Heart right ventricle (tissue), 16 donors: ENCODE results near the gene NKD1. TPM values are rescaled to one million over a fixed set of nuclear protein-coding genes. Genes with fewer than 3 reads are reported as not detected.

Experiments
- ATAC-seq, 8 donors: fragments of 200-7000 bp; cut with Tn5 transposase; one replicate each; pipeline ENCODE4 v1.9.1; 2020; ENCODE audit warnings: mild to moderate bottlenecking in 8 of 8, moderate library complexity in 8 of 8, moderate number of reproducible peaks in 1 of 8
- DNase-seq, 2 donors: peaks; one replicate each; pipeline ENCODE4 v3.0.0-alpha.2; 2020
- H3K27ac ChIP-seq, 10 donors: fragments of 200-600 bp; sonication (generic) in 2 of 10; one replicate each; pipeline versions ENCODE4 v1.5.0 to v1.8.0; 2020 to 2022; ENCODE audit warnings: mild to moderate bottlenecking in 3 of 10
- H3K27me3 ChIP-seq, 7 donors: fragments of 200-600 bp; one replicate each; pipeline ENCODE4 v1.8.0; 2021 to 2022; ENCODE audit warnings: mild to moderate bottlenecking in 2 of 7
- H3K36me3 ChIP-seq, 9 donors: fragments of 200-600 bp; sonication (generic) in 1 of 9; one replicate each; pipeline versions ENCODE4 v1.5.0 to v1.8.0; 2020 to 2022; ENCODE audit warnings: mild to moderate bottlenecking in 2 of 9
- H3K4me1 ChIP-seq, 9 donors: fragments of 200-600 bp; sonication (generic) in 1 of 9; one replicate each; pipeline versions ENCODE4 v1.5.0 to v1.8.0; 2020 to 2022; ENCODE audit warnings: mild to moderate bottlenecking in 4 of 9
- H3K4me3 ChIP-seq, 10 donors: fragments of 200-600 bp; sonication (generic) in 2 of 10; one replicate each; pipeline versions ENCODE4 v1.5.0 to v1.8.0; 2020 to 2022; ENCODE audit warnings: mild to moderate bottlenecking in 7 of 10, moderate library complexity in 2 of 10
- H3K9me3 ChIP-seq, 11 donors: fragments of 200-600 bp in 10 of 11; sonication (generic) in 2 of 11; one replicate each; pipeline versions ENCODE4 v1.5.0 to v1.8.0; 2013 to 2022; ENCODE audit warnings: mild to moderate bottlenecking in 2 of 11, control low read depth in 1 of 11, moderate library complexity in 1 of 11
- WGBS, 2 donors: extraction: QIAGEN DNeasy Blood & Tissue Kit; methylation state at CpG; one replicate each; pipeline ENCODE4 v1.1.7; 2013; ENCODE audit warnings: inconsistent platforms in 1 of 2; 5-methylcytosine and 5-hydroxymethylcytosine counted together
- intact Hi-C, 10 donors: fragments of 100-400 bp; cut with DNase I; formaldehyde crosslinking; loops; one replicate each; pipeline versions ENCODE4 v1.11.1 to v1.14.2; 2022
- polyA plus RNA-seq, 2 donors: library from polyadenylated mRNA; stranded (reverse); fragments of 200-250 nt; gene quantifications; one replicate each; pipeline ENCODE4 v1.2.3, GENCODE V29; 2013
- total RNA-seq, 10 donors: library from RNA; stranded (reverse); fragmentation: NEBNext Ultra II Directional in 3 of 10; extraction: Animal tissue kit (Norgen Biotek cat#: 25700) in 3 of 10; gene quantifications; one replicate each; pipeline versions ENCODE4 v1.2.1 to v1.2.4, GENCODE V29; 2021 to 2023
- TF ChIP-seq, protein P1 (sequence below), 9 donors: fragments of 200-600 bp; sonication (generic) in 2 of 9; IDR thresholded peaks; one replicate each; pipeline versions ENCODE4 v1.5.0 to v1.8.0; 2021 to 2022; ENCODE audit warnings: antibody characterized with exemption in 9 of 9, mild to moderate bottlenecking in 5 of 9, moderate library complexity in 1 of 9
- donor health status: Arrhythmogenic right ventricular cardiomyopathy.
- donor health status: ischemic (EF 13 %, LVEDD 7.1; RV severe dilation, severe dysfunction).
- donor health status: healthy with polysubstance abuse.
- donor health status: DM: no; HTN: yes; CAD: no.
- donor health status: DM: no; HTN: no; CAD: no.
- donor health status: ischemic (EF 25% LVEDD 6.9; RV normal size, moderate dysfunction).
- donor health status: ischemic (EF 25% LVEDD 5.7; RV mildly dilated, moderate dysfunction).
- donor health status: healthy.
- donor health status: DM: yes; HTN: yes; CAD: no.
- donor health status: Ischemic cardiomyopathy.
- donor health status: ischemic (EF 35%, LVEDD 5.7; RV mildly dilated, moderate dysfunction).
- donor health status: nonischemic (EF 11% LVEDD 7.7; RV severe dilation, severe dysfunction).
- donor health status: DM: yes; HTN: yes; CAD: no.
- donor health status: PGD.
- donor health status: ischemic (EF 29% LVEDD 5.4; RV normal size, mild dysfunction).
- donor health status: nonischemic (EF 23%, LVEDD 6.1; RV moderate dilation, normal function).

The NKD1 gene
- total and polyA plus RNA-seq, 12 donors, result 0.22 to 1.1 (median 0.42) TPM

GRCh38 chr16:50640919-50641817, 93.0 kb downstream of the NKD1 start:
- Histone ChIP-seq H3K4me1 (no peaks in the 10 kb centered on the region), H3K27me3 (peaks cover 0 to 21% (median 6%) of the 10 kb centered on the region in 7 donors), H3K27ac (no peak overlapping the region), H3K9me3 (no peaks in the 10 kb centered on the region), H3K4me3 (no peak overlapping the region), H3K36me3 (no peaks in the 10 kb centered on the region)
- no peak for DNase-seq
- TF ChIP-seq, protein P1, sequence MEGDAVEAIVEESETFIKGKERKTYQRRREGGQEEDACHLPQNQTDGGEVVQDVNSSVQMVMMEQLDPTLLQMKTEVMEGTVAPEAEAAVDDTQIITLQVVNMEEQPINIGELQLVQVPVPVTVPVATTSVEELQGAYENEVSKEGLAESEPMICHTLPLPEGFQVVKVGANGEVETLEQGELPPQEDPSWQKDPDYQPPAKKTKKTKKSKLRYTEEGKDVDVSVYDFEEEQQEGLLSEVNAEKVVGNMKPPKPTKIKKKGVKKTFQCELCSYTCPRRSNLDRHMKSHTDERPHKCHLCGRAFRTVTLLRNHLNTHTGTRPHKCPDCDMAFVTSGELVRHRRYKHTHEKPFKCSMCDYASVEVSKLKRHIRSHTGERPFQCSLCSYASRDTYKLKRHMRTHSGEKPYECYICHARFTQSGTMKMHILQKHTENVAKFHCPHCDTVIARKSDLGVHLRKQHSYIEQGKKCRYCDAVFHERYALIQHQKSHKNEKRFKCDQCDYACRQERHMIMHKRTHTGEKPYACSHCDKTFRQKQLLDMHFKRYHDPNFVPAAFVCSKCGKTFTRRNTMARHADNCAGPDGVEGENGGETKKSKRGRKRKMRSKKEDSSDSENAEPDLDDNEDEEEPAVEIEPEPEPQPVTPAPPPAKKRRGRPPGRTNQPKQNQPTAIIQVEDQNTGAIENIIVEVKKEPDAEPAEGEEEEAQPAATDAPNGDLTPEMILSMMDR (IDR thresholded peaks at IDR 0.05), result no peak
- intact Hi-C loops, result loop anchor here in 2 of 10 donors (10.0 kb wide), 2 partner anchors 96 to 266 kb away; partner anchors contain the start of gene NKD1 (in 1 of the 2)
- no peak for ATAC-seq
- WGBS, 2 donors, result 82% methylated on average over 15 of the region's 15 CpGs

DNA sequence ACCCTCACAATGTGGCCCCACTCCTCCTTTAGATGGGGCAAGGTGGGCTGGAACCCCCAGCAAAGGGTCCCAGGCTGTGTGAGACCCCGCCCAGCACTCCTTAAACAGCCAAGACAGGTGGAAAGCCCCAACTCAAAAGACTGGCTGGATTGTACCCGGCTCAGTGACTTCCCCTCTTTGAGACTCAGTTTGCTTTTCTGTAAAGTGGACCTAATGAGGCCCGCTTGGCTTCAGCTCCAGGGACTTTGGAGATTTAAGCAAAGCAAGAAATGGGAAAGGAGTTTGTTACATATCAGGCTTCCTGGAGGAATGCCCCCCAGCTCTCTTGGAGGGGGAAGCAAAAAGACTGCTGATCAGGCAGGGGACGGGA, 93.6 kb downstream of the NKD1 start:
- Histone ChIP-seq H3K27me3 (peaks cover 0 to 21% (median 6%) of the 10 kb centered on the region in 7 donors), H3K4me1 (no peaks in the 10 kb centered on the region), H3K9me3 (no peaks in the 10 kb centered on the region), H3K27ac (no peak overlapping the region), H3K4me3 (no peak overlapping the region), H3K36me3 (no peaks in the 10 kb centered on the region)
- intact Hi-C loops, result loop anchor here in 2 of 10 donors (10.0 kb wide), 2 partner anchors 97 to 267 kb away; partner anchors contain the start of gene NKD1 (in 1 of the 2)
- DNase-seq (no peak), ATAC-seq (no peak)
- TF ChIP-seq, protein P1 (IDR thresholded peaks at IDR 0.05), result no peak
- WGBS, 2 donors, result 91 to 94% methylated on average over 4 of the region's 4 CpGs

- no peak for ATAC-seq
- DNase-seq, result no peak
- TF ChIP-seq, protein P1 (IDR thresholded peaks at IDR 0.05), result no peak
- no peaks in the 10 kb centered on the region for H3K9me3 ChIP-seq
- peaks cover 0 to 21% (median 6%) of the 10 kb centered on the region in 7 donors for H3K27me3 ChIP-seq
- no peak overlapping the region for H3K27ac ChIP-seq
- H3K4me3 ChIP-seq, result no peak overlapping the region
- 95% methylated on average over 5 of the region's 5 CpGs for WGBS, 2 donors
- no peaks in the 10 kb centered on the region for H3K36me3 ChIP-seq
- no peaks in the 10 kb centered on the region for H3K4me1 ChIP-seq
- intact Hi-C loops, result loop anchor here in 2 of 10 donors (10.0 kb wide), 2 partner anchors 98 to 268 kb away; partner anchors contain the start of gene NKD1 (in 1 of the 2)
Observed at GRCh38 chr16:50642349-50642748, 94.2 kb downstream of the NKD1 start.

GRCh38 chr16:50643192-50643591, 95.0 kb downstream of the NKD1 start:
- Histone ChIP-seq H3K9me3 (no peaks in the 10 kb centered on the region), H3K27me3 (peaks cover 0 to 21% (median 6%) of the 10 kb centered on the region in 7 donors), H3K36me3 (no peaks in the 10 kb centered on the region), H3K27ac (no peak overlapping the region), H3K4me1 (no peaks in the 10 kb centered on the region), H3K4me3 (no peak overlapping the region)
- ATAC-seq, result no peak
- WGBS, 2 donors, result 75 to 90% methylated on average over 4 of the region's 4 CpGs
- intact Hi-C loops, result loop anchor here in 2 of 10 donors (10.0 kb wide), 2 partner anchors 98 to 268 kb away; partner anchors contain the start of gene NKD1 (in 1 of the 2)
- TF ChIP-seq, protein P1 (IDR thresholded peaks at IDR 0.05), result no peak
- no peak for DNase-seq
